ENCODE data around the gene ETV6.

Gene ETV6

DNA sequence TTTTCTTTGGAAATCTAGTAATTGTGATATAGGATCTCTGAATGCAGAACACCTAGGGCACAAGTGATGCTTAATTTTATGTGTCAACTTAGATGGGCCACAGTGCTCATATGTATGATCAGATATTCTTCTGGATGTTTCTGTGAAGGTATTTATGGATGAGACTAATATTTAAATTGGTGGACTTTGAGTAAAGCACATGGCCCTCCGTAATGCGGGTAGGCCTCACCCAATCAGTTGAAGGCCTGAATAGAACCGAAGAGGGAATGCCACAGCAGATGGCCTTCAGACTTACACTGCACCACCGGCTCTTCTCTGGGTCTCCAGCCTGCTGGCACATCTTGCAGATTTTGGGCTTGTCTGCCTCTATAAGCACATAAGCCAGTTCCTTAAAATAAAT, 60.0 kb downstream of the ETV6 start:
- TF ChIP-seq, protein P1, sequence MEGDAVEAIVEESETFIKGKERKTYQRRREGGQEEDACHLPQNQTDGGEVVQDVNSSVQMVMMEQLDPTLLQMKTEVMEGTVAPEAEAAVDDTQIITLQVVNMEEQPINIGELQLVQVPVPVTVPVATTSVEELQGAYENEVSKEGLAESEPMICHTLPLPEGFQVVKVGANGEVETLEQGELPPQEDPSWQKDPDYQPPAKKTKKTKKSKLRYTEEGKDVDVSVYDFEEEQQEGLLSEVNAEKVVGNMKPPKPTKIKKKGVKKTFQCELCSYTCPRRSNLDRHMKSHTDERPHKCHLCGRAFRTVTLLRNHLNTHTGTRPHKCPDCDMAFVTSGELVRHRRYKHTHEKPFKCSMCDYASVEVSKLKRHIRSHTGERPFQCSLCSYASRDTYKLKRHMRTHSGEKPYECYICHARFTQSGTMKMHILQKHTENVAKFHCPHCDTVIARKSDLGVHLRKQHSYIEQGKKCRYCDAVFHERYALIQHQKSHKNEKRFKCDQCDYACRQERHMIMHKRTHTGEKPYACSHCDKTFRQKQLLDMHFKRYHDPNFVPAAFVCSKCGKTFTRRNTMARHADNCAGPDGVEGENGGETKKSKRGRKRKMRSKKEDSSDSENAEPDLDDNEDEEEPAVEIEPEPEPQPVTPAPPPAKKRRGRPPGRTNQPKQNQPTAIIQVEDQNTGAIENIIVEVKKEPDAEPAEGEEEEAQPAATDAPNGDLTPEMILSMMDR (IDR thresholded peaks at IDR 0.05; ENCODE audit: low read depth, low read length): no peak
- DNase-seq (ENCODE audit: extremely low read depth, low read depth): no peak

DNA sequence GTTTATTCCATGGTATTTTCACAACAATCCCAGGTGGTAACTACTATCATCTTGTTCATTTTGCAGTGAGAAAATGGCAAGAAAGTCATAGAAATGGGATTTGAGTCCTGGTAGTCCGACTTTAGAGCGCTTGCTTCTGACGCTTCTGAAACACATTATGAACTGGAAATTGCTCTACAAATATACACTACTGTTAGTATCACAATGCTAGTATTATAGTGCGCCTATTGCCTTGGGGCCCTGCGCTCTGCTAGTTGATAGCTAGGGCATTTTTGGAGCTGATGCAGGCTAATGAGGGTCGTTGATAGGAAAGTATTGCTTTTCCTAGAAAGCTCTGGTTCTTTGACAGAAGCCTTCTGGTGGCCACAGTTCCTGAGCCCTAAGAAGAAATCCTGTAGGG, 61.0 kb downstream of the ETV6 start:
- no peak for DNase-seq (ENCODE audit: extremely low read depth, low read depth)
- TF ChIP-seq, protein P1 (IDR thresholded peaks at IDR 0.05; ENCODE audit: low read depth, low read length): no peak

DNA sequence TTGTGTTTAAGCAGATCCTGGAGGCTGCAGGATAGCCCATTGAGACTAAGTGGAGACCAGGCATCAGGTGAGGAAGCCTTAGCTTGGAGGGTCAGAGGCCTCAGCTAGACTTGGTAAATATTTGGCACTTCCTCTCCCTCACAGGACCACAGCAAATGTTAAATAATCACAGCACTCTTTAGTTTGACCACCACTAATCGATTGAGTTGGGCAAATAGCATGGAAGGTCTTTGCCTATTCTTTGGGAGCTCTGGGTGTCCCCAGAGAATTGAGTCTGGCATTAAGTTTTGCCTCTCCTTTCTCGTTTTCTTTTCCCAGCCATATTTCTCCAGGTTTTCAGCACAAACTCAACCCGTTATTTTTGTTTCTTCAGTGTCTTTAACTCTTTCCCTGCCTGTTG, 61.4 kb downstream of the ETV6 start:
- TF ChIP-seq, protein P1 (IDR thresholded peaks at IDR 0.05; ENCODE audit: low read depth, low read length): no peak
- DNase-seq (ENCODE audit: extremely low read depth, low read depth): no peak

DNA sequence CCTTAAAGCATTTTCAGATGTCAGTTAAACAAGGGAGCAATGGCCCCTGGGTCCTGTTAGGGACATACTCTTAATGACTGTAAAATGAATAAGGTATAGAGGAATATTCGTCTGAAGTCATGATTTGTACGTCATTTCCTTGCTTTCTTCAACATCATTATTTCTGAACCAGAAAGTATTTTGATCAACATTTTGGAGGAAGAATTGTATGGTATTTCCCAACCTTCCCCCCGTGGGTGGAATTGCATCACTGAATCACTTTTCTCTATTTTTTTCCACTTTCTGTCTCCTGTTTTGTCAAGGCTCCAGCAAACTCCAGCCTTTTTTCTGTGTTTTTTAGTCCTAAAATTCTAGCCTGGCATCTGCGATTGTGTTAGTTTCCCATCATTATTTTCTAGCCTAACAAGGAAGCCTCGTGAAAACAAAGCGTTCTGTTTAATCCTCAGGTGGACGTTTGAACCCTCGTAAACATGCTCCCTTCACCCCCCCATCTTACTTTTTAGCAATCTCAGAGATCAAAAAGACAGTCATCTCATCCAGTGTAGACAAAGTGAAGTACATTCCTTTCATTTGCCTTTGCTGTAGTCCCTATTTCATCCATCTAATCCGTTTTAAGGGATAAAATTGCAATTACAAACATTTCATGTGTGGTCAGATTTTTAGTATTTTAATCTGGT, 62.3 kb downstream of the ETV6 start:
- TF ChIP-seq, protein P1 (IDR thresholded peaks at IDR 0.05; ENCODE audit: low read depth, low read length): no peak
- peak; percentile 45 for DNase-seq (ENCODE audit: extremely low read depth, low read depth)

DNA sequence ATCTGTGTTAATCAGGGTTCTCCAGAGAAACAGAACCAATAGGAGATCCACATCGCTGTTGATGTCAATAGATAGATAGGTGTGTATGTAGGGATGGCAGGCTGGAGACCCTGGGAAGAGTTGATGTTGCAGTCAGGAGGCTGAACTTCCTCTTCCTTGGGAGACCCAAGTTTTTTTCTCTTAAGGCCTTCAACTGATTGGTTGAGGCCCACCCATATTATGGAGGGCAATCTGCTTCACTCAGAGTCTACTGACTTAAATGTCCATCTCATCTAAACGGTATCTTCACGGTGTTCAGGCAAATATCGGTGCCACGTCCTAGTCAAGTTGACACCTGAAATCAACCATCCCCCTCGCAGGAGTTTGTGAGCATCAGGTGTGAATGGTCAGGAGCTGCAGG, 63.0 kb downstream of the ETV6 start:
- no peak for DNase-seq (ENCODE audit: extremely low read depth, low read depth)
- TF ChIP-seq, protein P1 (IDR thresholded peaks at IDR 0.05; ENCODE audit: low read depth, low read length): no peak

DNA sequence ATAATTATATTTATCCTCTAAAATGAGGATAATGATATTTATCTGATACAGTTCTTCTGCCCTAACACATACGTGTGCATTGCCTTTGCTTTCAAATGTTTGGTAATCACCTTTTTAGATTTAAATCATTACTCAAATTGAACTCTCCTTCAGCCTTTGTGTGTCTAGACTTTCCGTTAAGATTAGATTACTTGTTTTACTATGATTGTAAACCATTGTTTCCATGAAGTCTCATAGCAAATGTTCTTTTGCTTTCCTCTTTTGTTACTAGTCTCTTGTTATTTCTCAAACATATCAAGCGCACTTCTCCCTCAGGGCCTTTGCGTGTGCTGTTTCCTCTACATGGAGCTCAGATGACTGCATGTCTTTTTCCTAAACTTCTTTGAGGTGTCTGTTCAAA, 63.7 kb downstream of the ETV6 start:
- TF ChIP-seq, protein P1 (IDR thresholded peaks at IDR 0.05; ENCODE audit: low read depth, low read length): no peak
- DNase-seq (ENCODE audit: extremely low read depth, low read depth): no peak

DNA sequence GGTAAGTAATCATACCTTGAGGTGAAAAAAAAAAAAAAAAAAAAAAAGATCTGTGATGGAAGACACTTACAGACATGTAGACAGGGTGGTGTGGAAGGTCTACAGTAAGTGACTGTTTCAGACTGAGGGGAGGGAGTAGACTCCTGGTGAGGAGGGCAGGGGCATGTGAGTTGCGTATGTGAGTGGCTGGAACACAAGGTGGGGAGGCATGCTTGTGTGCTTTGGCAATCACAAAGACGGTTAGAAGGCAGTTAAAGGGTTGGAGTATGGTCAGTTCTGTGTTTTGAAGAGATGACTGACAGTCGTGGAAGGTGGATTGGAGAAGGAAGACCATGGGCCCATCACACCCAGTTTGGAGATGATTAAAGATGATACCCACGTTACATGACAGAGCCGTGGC, 65.2 kb downstream of the ETV6 start:
- no peak for DNase-seq (ENCODE audit: extremely low read depth, low read depth)
- TF ChIP-seq, protein P1 (IDR thresholded peaks at IDR 0.05; ENCODE audit: low read depth, low read length): no peak

Measured in AG09319 (cell line).